K562 (cell line): ENCODE results near the gene PREB. TPM values are rescaled to one million over a fixed set of nuclear protein-coding genes. Genes with fewer than 3 reads are reported as not detected.
A peak's percentile ranks its signal among the peaks of the same experiment; 100 is the strongest.

Experiments
- CBFA2T3 ChIP-seq: fragments of 450-650 bp; IDR thresholded peaks from 2 replicates; pipeline ENCODE4 v1.6.1; 2017
- CHD4 ChIP-seq: fragments of 200-600 bp; sonication (generic); IDR thresholded peaks from 3 replicates; pipeline ENCODE4 v1.6.1; 2012; ENCODE audit warnings: low read depth, mild to moderate bottlenecking, mixed read lengths, low read length, inconsistent platforms; ENCODE audit not compliant: insufficient read depth, insufficient replicate concordance, poor library complexity, severe bottlenecking
- COPS2 ChIP-seq: fragments of 450-650 bp; conservative IDR thresholded peaks from 2 replicates; pipeline ENCODE4 v1.6.1; 2016; ENCODE audit warnings: mild to moderate bottlenecking, moderate library complexity
- ETV1 ChIP-seq: fragments of 450-650 bp; conservative IDR thresholded peaks from 2 replicates; pipeline ENCODE4 v1.6.1; 2016; ENCODE audit warnings: missing genetic modification characterization, control low read depth, low read depth, missing compliant biosample characterization
- HES1 ChIP-seq: fragments of 450-650 bp; IDR thresholded peaks from 2 replicates; pipeline ENCODE4 v1.6.1; 2016; ENCODE audit warnings: low read depth, mild to moderate bottlenecking, moderate library complexity
- KLF6 ChIP-seq: fragments of 250-450 bp; sonication (Bioruptor Pico); IDR thresholded peaks from 2 replicates; pipeline ENCODE4 v1.4.0; 2020; ENCODE audit warnings: mild to moderate bottlenecking, moderate library complexity, borderline replicate concordance
- NRF1 ChIP-seq, 2 experiments: fragments of 450-650 bp; IDR thresholded peaks in 1 of 2; conservative IDR thresholded peaks in 1 of 2; 2 replicates each; pipeline ENCODE4 v1.6.1; 2014; ENCODE audit warnings: mild to moderate bottlenecking in 2 of 2
- PHTF2 ChIP-seq: fragments of 250-450 bp; sonication (Bioruptor Pico); IDR thresholded peaks from 2 replicates; pipeline ENCODE4 v1.5.0; 2021; ENCODE audit warnings: mild to moderate bottlenecking
- POLR2H ChIP-seq: IDR thresholded peaks from 2 replicates; pipeline ENCODE4 v1.6.1; 2016; ENCODE audit warnings: missing genetic modification characterization, low read depth, mild to moderate bottlenecking, control low read depth, missing compliant biosample characterization, moderate library complexity
- RNF2 ChIP-seq: sonication (generic); IDR thresholded peaks from 2 replicates; pipeline ENCODE4 v1.6.1; 2016
- TAF9B ChIP-seq: fragments of 450-650 bp; IDR thresholded peaks from 2 replicates; pipeline ENCODE4 v1.6.1; 2018; ENCODE audit warnings: mild to moderate bottlenecking; ENCODE audit not compliant: partially characterized antibody
- TSC22D4 ChIP-seq: fragments of 450-650 bp; IDR thresholded peaks from 2 replicates; pipeline ENCODE4 v1.6.1; 2016; ENCODE audit warnings: missing genetic modification characterization, missing biosample characterization, control low read depth
- ZFX ChIP-seq: sonication (generic); formaldehyde crosslinking; IDR thresholded peaks from 2 replicates; pipeline ENCODE4 v1.8.0; 2022; ENCODE audit warnings: mild to moderate bottlenecking, missing genetic modification reagents, moderate library complexity
- ZNF589 ChIP-seq: fragments of 200-800 bp; sonication (Bioruptor generic); IDR thresholded peaks from 2 replicates; pipeline ENCODE4 v1.6.1; 2016; ENCODE audit warnings: low read depth, missing genetic modification characterization, missing compliant biosample characterization
- ZNF695 ChIP-seq: fragments of 450-650 bp; formaldehyde crosslinking; IDR thresholded peaks from 2 replicates; pipeline ENCODE4 v1.4.0; 2020; ENCODE audit warnings: mild to moderate bottlenecking, moderate library complexity
- polyA plus RNA-seq, 8 experiments: library from polyadenylated mRNA; depleted of rRNA in 4 of 8; stranded (reverse) in 5 of 8; unstranded in 3 of 8; fragments of >200 nt; fragmentation: Nextera tagmentation in 2 of 8; fragmentation: Illumina TruSeq in 1 of 8; extraction: Ambion mirVana in 2 of 8; extraction: Trizol in 1 of 8; gene quantifications; 2 replicates each; pipeline versions ENCODE4 v1.2.1 to v1.2.3, GENCODE V29; 2011 to 2014; ENCODE audit warnings: inconsistent platforms in 1 of 8, missing spikeins in 1 of 8
- total RNA-seq, 7 experiments: library from RNA; depleted of rRNA in 6 of 7; stranded (reverse); fragments of >200 nt in 6 of 7; fragmentation: Illumina TruSeq in 2 of 7; extraction: Trizol in 2 of 7; gene quantifications; 2 replicates each; pipeline versions ENCODE4 v1.2.1 to v1.2.3, GENCODE V29; 2011 to 2021; ENCODE audit warnings: low replicate concordance in 1 of 7

PREB gene
- total and polyA plus RNA-seq, 9 of the 15 experiments (the other 6 are each of a cell fraction or from before 2014, with no cell fraction given) = 35.1 to 84.2 (median 67.2) TPM

- TF ChIP-seq ZNF589 (CRISPR knock-in tag) (no peak; the same call in 1 of the 2 replicates), RNF2 (no peak), TSC22D4 (tag) (no peak), NRF1 (conservative IDR thresholded peaks at IDR 0.05 in 1 of 2, IDR thresholded peaks at IDR 0.05 in 1 of 2) (peak in 1 of 2 experiments; percentile 37; a peak in 1 of 4 replicates), CHD4 (no peak), KLF6 (CRISPR knock-in tag) (no peak), ETV1 (tag) (no peak), TAF9B (no peak), PHTF2 (CRISPR knock-in tag) (no peak), ZFX (CRISPR knock-in tag) (no peak), POLR2H (tag) (no peak), CBFA2T3 (0 out of 2 replicates have a peak, but pooled peaks have one; percentile 8), COPS2 (no peak), ZNF695 (CRISPR knock-in tag) (no peak), HES1 (no peak)
- TF ChIP-seq, all 486 proteins: peak for 16
These were observed 47.5 kb downstream of the PREB start, which contains the start of gene KHK (continued) for GRCh38 chr2:27086724-27087593.
